Vagina (tissue), 2 donors: ENCODE measurements around the gene MPRIP.

Experiments
- POLR2A ChIP-seq, 2 donors: fragments of 450-650 bp; IDR thresholded peaks; one replicate each; pipeline ENCODE4 v1.6.1; 2017; ENCODE audit warnings: antibody characterized with exemption in 2 of 2, mild to moderate bottlenecking in 2 of 2, moderate library complexity in 2 of 2
- POLR2AphosphoS5 ChIP-seq, 2 donors: sonication (generic); formaldehyde crosslinking; IDR thresholded peaks; one replicate each; pipeline ENCODE4 v1.9.0; 2017; ENCODE audit warnings: antibody characterized with exemption in 2 of 2, mild to moderate bottlenecking in 2 of 2, low read depth in 1 of 2; ENCODE audit not compliant: insufficient read depth in 1 of 2
- TF ChIP-seq, protein P1 (sequence below), 3 experiments: fragments of 450-650 bp in 2 of 3; fragments of 200-600 bp in 1 of 3; sonication (generic) in 1 of 3; IDR thresholded peaks; one replicate each; pipeline ENCODE4 v1.5.1; 2017 to 2019; ENCODE audit warnings: antibody characterized with exemption in 3 of 3, mild to moderate bottlenecking in 2 of 3, moderate library complexity in 2 of 3

DNA sequence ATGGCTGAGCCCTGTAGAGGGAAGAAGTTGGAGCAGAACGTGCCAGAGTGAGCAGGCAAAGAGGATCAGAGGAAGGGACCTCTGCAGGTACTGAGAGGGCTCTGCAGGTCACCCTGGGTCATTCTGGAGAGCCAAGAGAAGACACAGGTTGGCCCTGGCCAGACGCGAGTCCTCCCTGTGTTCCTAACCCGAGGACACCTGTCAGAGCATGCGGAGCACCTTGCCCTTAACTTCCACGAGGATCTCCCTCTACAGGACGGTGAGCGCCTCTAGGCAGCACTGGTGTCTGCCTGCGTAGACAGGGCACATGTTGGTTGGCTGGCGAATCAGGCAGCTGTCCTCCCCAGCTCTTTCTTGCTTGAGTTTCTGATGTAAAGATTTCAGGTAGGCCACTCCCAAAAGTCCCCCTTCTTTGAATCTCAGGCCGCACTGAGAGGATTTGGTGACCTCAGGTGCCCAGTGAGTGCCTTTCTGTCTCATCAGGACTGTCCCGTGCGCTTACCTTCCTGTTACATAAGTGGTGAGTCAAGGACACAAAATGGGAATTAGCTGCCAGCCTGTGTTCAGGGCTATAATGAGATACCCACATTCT lies 45.3 kb downstream of the MPRIP start:
- TF ChIP-seq POLR2A (IDR thresholded peaks at IDR 0.05) (no peak), POLR2AphosphoS5 (IDR thresholded peaks at IDR 0.05; ENCODE audit: insufficient read depth in 1 of 2, low read depth in 1 of 2) (no peak)
- TF ChIP-seq, protein P1, sequence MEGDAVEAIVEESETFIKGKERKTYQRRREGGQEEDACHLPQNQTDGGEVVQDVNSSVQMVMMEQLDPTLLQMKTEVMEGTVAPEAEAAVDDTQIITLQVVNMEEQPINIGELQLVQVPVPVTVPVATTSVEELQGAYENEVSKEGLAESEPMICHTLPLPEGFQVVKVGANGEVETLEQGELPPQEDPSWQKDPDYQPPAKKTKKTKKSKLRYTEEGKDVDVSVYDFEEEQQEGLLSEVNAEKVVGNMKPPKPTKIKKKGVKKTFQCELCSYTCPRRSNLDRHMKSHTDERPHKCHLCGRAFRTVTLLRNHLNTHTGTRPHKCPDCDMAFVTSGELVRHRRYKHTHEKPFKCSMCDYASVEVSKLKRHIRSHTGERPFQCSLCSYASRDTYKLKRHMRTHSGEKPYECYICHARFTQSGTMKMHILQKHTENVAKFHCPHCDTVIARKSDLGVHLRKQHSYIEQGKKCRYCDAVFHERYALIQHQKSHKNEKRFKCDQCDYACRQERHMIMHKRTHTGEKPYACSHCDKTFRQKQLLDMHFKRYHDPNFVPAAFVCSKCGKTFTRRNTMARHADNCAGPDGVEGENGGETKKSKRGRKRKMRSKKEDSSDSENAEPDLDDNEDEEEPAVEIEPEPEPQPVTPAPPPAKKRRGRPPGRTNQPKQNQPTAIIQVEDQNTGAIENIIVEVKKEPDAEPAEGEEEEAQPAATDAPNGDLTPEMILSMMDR (IDR thresholded peaks at IDR 0.05) = no peak
